NB4 (cell line): ENCODE measurements around the gene HLA-DPB1.

ENCODE experiments used
- MYC ChIP-seq: IDR thresholded peaks from 2 replicates; pipeline ENCODE4 v1.6.1; 2011; ENCODE audit warnings: low read depth, low read length
- POLR2A ChIP-seq: IDR thresholded peaks from 2 replicates; pipeline ENCODE4 v1.6.1; 2011; ENCODE audit warnings: mild to moderate bottlenecking; ENCODE audit not compliant: insufficient read length; ENCODE audit errors: extremely low read depth
- TF ChIP-seq, protein P1 (sequence below): IDR thresholded peaks from one replicate; pipeline ENCODE4 v1.5.1; 2012; ENCODE audit warnings: low read depth, low read length
- TF ChIP-seq, protein P2 (sequence below): IDR thresholded peaks from 2 replicates; pipeline ENCODE4 v1.6.1; 2011; ENCODE audit warnings: low read depth, low read length

GRCh38 chr6:33092385-33092784, 16.6 kb downstream of the HLA-DPB1 start:
- TF ChIP-seq, protein P1, sequence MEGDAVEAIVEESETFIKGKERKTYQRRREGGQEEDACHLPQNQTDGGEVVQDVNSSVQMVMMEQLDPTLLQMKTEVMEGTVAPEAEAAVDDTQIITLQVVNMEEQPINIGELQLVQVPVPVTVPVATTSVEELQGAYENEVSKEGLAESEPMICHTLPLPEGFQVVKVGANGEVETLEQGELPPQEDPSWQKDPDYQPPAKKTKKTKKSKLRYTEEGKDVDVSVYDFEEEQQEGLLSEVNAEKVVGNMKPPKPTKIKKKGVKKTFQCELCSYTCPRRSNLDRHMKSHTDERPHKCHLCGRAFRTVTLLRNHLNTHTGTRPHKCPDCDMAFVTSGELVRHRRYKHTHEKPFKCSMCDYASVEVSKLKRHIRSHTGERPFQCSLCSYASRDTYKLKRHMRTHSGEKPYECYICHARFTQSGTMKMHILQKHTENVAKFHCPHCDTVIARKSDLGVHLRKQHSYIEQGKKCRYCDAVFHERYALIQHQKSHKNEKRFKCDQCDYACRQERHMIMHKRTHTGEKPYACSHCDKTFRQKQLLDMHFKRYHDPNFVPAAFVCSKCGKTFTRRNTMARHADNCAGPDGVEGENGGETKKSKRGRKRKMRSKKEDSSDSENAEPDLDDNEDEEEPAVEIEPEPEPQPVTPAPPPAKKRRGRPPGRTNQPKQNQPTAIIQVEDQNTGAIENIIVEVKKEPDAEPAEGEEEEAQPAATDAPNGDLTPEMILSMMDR = no peak
- TF ChIP-seq MYC (no peak), POLR2A (no peak)
- TF ChIP-seq, protein P2, sequence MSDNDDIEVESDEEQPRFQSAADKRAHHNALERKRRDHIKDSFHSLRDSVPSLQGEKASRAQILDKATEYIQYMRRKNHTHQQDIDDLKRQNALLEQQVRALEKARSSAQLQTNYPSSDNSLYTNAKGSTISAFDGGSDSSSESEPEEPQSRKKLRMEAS = no peak
